Nephron (organoid): ENCODE data around the gene OGN.

Source experiments
- H3K27ac Mint-ChIP-seq, 3 experiments: 2 replicates each; pipeline ENCODE4 v1.8.0; 2020; ENCODE audit warnings: mixed read lengths in 3 of 3, mild to moderate bottlenecking in 2 of 3, moderate library complexity in 1 of 3
- H3K27me3 Mint-ChIP-seq: 2 replicates; pipeline ENCODE4 v1.8.0; 2021; ENCODE audit warnings: low read depth, mild to moderate bottlenecking, moderate library complexity, mixed read lengths
- H3K36me3 Mint-ChIP-seq: 2 replicates; pipeline ENCODE4 v1.8.0; 2020; ENCODE audit warnings: low read depth, mixed read lengths
- H3K4me1 Mint-ChIP-seq: 2 replicates; pipeline ENCODE4 v1.8.0; 2020; ENCODE audit warnings: mixed read lengths
- H3K4me3 Mint-ChIP-seq, 3 experiments: 2 replicates each; pipeline ENCODE4 v1.8.0; 2020; ENCODE audit warnings: mild to moderate bottlenecking in 3 of 3, mixed read lengths in 3 of 3, moderate library complexity in 2 of 3
- H3K9me3 Mint-ChIP-seq: 2 replicates; pipeline ENCODE4 v1.8.0; 2020; ENCODE audit warnings: mixed read lengths
- TF ChIP-seq, protein P1 (sequence below), 3 experiments: fragments of 200-600 bp; sonication (generic); IDR thresholded peaks; one replicate each; pipeline ENCODE4 v1.5.0; 2021; ENCODE audit warnings: antibody characterized with exemption in 3 of 3; ENCODE audit not compliant: unreplicated experiment in 3 of 3

The OGN gene

DNA sequence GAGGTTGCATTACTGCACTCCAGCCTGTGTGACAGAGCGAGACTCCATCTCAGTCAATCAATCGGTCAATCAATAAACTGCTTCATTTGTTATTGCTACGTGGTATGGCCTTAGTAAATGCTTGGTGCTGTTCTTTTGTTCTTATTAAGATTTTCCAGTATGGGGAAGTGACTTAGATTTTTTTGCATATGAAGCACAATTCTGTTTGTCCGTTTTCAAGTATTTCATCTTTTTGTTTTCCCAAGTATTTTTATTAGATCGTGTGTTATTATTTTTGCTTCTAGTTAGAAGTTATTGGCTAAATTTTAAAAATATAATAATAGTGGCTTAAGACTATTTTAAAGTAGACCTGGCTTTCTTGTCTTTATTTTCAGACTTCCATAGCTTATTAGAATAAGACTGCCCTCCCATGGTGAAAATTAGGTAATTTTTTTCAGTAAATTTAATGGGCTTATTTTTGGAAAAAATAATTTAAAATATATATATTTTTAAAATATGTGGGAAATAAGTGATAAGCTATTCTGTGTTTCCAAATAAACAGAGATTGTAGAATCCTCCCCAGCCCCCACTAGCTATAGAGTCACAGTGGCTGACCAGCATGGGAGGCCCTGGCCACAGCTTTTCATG, 34.6 kb upstream of the OGN start:
- Mint-ChIP-seq H3K27me3 (no peaks in the 10 kb centered on the region), H3K4me1 (peaks cover 6% of the 10 kb centered on the region), H3K27ac (no peak overlapping the region), H3K9me3 (peaks cover 4% of the 10 kb centered on the region), H3K4me3 (no peak overlapping the region), H3K36me3 (no peaks in the 10 kb centered on the region)
- TF ChIP-seq, protein P1, sequence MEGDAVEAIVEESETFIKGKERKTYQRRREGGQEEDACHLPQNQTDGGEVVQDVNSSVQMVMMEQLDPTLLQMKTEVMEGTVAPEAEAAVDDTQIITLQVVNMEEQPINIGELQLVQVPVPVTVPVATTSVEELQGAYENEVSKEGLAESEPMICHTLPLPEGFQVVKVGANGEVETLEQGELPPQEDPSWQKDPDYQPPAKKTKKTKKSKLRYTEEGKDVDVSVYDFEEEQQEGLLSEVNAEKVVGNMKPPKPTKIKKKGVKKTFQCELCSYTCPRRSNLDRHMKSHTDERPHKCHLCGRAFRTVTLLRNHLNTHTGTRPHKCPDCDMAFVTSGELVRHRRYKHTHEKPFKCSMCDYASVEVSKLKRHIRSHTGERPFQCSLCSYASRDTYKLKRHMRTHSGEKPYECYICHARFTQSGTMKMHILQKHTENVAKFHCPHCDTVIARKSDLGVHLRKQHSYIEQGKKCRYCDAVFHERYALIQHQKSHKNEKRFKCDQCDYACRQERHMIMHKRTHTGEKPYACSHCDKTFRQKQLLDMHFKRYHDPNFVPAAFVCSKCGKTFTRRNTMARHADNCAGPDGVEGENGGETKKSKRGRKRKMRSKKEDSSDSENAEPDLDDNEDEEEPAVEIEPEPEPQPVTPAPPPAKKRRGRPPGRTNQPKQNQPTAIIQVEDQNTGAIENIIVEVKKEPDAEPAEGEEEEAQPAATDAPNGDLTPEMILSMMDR (IDR thresholded peaks at IDR 0.05; ENCODE audit: unreplicated experiment in 3 of 3) = peak; percentile 38 to 58 (median 45)

DNA sequence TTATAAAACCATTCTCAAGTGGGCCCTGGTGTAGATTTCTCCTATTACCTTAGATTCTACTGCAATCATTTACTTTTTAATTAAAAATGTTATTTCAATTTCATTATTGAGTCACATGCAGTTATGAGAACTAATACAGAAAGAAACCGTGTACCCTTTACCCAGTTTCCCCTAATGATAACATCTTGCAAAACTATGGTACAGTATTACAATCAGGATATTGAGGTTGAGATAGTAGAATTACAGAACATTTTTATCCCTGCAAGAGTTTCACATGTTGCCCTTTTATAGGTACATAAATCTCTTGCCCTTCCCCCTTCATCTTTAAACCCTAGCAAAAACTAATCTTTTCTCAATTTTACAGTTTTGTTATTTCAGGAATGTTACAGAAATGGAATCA, 30.9 kb upstream of the OGN start:
- Mint-ChIP-seq H3K4me3 (no peak overlapping the region), H3K9me3 (peaks cover 4% of the 10 kb centered on the region), H3K36me3 (no peaks in the 10 kb centered on the region), H3K27ac (no peak overlapping the region), H3K27me3 (no peaks in the 10 kb centered on the region), H3K4me1 (peaks cover 19% of the 10 kb centered on the region)
- TF ChIP-seq, protein P1 (IDR thresholded peaks at IDR 0.05; ENCODE audit: unreplicated experiment in 3 of 3) = no peak

DNA sequence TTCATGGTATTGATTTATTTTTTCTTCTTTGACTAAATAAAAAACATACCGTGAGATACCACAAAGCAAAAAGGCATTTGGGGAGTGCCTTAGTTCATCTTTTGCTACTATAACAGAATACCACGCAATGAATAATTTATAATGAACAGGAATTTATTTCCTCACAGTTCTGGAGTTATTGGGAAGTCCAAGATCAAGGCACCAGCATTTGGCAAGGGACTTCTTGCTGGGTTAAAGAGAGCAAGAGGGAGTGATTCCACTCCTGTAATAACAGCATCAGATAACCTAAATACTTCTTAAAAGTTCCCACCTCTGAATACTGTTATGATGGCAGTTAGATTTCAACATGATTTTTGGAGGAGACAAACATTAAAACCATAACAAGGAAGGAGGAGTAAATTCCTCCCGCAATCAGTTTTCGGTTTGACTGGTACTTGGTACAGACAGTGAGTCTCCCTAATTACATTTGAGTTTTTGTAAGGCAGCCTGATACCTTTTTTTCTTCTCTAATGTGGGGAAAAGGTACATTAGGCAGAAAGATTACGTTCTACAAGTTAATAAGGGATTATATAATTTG, 28.7 kb upstream of the OGN start:
- Mint-ChIP-seq H3K27me3 (no peaks in the 10 kb centered on the region), H3K9me3 (peaks cover under 1% of the 10 kb centered on the region), H3K4me3 (no peak overlapping the region), H3K4me1 (peaks cover 31% of the 10 kb centered on the region), H3K27ac (peak overlapping the region; percentile 76 to 82 (median 76)), H3K36me3 (no peaks in the 10 kb centered on the region)
- TF ChIP-seq, protein P1 (IDR thresholded peaks at IDR 0.05; ENCODE audit: unreplicated experiment in 3 of 3) = no peak

DNA sequence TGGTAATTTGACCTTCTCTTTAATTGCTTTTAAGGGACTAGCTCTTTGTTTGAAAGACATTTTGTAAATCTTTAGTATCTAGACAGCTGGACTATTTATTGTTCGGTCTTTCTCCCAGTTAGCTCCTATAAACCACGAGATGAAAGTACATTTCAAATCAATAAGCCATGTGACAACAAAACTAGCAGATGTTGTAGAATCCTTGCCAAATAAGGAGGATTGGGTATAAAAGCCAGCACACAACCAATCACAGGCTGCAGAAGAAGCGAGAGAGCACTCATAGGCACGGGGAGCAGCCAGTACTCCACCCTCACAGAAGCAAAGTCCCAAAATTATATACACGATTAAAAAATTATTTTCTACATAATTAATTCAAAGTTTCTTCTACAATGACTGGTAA, 28.0 kb upstream of the OGN start:
- TF ChIP-seq, protein P1 (IDR thresholded peaks at IDR 0.05; ENCODE audit: unreplicated experiment in 3 of 3) = no peak
- Mint-ChIP-seq H3K36me3 (no peaks in the 10 kb centered on the region), H3K9me3 (no peaks in the 10 kb centered on the region), H3K27ac (peak overlapping the region; percentile 76 to 82 (median 76)), H3K4me3 (no peak overlapping the region), H3K4me1 (peaks cover 31% of the 10 kb centered on the region), H3K27me3 (no peaks in the 10 kb centered on the region)

DNA sequence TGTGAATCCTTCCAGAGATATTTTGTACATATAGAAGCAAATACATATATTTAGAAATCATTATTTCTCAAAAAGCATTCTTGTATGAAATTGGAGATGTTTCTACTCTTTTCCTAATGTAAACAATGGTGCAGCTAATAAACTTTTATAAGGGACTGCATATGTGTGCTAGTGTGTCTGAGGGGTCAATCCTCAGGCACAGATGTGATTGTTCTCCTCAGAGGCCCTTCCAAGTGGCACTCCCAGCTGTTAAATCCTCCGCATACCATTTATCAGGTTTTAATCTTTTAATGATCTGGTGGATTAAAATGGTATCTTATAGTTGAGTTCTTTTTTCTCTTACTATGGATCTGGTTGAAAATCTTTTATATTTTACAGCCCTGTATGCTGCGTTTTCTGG, 25.5 kb upstream of the OGN start:
- no peaks in the 10 kb centered on the region for H3K27me3 Mint-ChIP-seq
- TF ChIP-seq, protein P1 (IDR thresholded peaks at IDR 0.05; ENCODE audit: unreplicated experiment in 3 of 3) = no peak
- no peaks in the 10 kb centered on the region for H3K36me3 Mint-ChIP-seq
- peaks cover 51% of the 10 kb centered on the region for H3K4me1 Mint-ChIP-seq
- no peaks in the 10 kb centered on the region for H3K9me3 Mint-ChIP-seq
- no peak overlapping the region for H3K4me3 Mint-ChIP-seq
- peak overlapping the region; percentile 40 to 78 (median 78) for H3K27ac Mint-ChIP-seq
